COLO668 (cell line): Measurements from ENCODE around the gene TIMP2.

Source experiments
- DNase-seq: peaks from one replicate; lab custom pipeline; 2025; ENCODE audit not compliant: unreplicated experiment; lab: John Stamatoyannopoulos, UW

Gene TIMP2

DNA sequence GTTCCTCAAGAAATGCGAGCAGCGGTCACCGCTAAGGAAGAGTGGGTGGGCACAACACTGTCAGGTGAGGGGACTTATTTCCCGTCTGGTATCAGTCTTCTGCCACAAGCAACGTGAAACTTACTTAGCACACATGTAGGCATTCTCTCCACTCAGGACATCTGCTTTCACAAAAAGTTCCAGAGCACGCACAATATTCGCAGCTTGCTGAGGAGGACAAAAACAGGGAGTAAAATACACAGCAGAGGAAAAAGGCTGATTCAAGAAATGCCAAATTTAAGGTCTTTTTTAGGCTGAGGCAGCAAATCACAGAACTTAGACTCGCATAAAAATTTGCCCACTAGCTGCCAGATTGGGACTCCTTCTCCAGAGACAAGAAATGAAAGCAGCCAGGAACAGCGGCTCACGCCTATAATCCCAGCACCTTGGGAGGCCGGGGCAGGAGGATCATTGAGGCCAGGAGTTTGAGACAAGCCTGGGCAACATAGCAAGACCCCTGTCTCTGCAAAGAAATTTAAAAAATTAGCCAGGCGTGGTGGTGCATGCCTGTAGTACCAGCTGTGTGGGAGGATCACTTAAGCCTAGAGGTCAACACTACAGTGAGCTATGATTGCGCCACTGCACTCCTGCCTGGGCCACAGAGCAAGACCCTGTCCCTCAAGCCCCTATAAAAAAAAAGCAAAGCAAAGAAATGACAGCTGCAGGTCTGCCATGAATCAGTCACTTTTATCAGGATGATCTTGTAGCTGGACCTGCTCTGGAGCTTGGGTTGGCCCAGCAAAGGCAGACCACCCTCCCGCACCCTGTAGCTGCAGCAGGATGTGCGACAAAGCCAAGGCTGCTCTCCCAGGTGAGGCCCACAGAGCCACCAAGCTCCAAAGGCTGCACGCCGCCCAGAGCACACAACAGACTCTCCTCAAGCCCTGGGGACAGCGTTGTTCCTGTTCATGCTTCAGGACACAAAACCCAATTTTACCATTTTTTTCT, 105.1 kb downstream of the TIMP2 start:
- no peak for DNase-seq

DNA sequence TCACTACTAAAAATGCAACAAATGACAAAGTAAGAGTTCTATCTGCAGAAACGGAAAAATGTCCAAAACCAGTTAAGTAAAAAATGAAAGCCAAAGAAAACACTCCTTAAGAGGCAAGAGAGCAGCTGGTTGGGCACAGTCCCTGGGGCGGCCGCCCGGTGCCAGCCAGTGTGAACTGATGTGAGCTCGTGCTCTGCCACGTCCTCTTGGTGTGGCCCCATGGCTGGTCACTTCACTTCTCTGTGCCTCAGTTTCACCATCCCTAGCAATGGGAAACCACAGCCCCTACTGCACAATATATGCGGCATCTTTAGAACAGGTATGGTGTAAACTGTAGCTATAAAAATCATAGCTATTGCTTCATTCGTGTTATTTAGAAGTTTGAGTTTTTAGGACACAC, 105.8 kb downstream of the TIMP2 start:
- no peak for DNase-seq

DNA sequence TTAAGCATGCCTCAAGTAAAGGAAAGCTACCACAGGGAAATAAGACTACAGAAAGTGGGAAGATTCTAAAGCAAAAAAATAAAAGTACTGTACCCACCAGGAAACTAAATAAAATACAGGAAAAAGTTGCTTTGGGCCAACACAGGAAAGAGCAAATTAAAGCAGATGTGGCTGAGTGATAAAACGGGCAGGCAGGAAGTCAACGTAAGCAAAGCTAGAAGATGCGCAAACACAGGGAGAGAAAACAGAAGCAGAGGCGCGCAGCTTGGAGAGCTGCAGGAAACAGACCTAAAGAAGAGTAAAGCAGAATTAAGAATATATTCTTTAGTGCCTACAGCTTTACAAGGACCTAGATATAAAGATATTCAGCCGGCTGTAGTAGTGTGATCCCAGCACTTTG, 106.3 kb downstream of the TIMP2 start:
- DNase-seq: no peak

DNA sequence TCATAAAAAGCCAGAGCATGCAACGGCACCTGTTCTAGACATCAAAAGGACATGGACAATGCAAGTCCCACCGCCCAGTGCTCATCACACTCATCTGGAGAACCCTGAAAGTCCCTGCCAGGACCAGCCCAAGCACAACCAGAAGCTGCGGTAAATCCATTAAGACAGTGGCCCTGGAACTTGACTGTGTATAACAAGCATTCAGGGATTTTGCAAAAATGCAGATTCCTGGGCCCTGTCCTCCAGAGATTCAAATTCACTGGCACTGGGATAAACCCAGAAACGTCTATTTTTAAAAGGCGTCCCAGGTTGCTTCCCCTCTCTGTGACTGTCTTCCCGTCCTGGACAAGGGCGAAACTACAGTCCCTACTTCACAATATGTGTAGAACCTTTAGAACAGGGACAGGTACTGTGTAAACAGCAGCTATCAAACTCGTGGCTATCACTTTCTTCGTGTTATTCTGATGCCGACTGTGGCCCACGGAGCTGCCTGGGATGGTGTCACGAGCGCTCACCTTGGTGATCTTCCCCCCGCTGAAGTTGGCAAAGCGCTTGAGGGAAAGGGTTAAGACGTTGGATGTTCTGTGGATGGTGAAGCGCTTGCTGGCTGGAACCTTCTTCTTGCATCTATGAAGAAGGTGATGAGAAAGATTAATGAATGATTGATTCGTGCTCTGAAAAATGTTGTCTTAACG, 106.9 kb downstream of the TIMP2 start:
- DNase-seq: no peak

DNA sequence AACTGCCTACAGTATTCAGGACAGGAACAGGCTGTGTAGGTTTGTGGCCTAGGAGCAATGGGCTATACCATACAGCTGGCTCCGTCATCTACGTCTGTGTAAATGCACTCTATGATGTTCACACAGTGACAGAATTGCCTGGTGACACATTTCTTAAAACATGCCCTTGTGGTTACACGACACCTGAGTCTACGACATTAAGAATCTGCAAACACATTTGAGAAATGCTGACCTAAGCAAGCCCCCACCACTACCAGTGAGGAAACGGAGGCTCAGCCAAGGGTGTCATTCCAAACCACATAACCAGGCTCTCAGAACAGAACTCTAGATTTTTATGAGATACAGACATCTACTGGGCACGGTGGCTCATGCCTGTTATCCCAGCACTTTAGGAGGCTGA, 108.1 kb downstream of the TIMP2 start:
- DNase-seq: no peak

DNA sequence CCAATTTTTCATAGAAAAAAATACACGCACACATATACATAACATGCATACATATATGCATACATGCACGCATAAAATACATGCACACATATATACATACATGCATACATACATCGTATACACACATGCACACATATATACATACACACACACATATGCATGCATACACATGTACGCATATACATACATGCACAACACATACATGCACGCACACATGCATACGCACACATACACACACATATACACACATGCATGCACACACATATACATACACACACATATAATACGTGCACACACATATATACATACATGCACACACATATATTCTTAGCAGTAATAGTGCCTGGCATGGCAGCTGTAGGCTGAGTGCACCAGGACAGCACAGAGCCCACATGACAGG, 109.5 kb downstream of the TIMP2 start:
- no peak for DNase-seq

DNA sequence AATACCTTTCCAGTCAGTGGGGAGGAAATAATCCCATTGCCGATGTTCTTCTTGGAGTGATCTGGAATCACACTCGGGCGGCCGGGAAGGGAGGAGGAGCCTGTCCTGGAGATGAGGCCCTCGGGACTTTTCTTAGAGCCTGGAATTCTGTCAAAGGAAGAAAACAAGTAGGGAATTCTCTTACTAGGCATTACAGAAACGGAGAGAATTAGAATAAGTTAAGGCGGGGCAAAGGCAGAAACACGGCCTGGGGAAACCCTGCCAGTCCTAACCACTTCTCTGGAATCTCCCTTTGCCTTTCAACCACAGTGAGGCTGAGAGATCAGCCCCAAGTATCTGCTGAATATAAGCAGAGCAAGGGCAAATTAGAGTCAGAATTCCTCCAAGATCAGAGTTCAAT, 112.3 kb downstream of the TIMP2 start:
- DNase-seq: no peak

DNA sequence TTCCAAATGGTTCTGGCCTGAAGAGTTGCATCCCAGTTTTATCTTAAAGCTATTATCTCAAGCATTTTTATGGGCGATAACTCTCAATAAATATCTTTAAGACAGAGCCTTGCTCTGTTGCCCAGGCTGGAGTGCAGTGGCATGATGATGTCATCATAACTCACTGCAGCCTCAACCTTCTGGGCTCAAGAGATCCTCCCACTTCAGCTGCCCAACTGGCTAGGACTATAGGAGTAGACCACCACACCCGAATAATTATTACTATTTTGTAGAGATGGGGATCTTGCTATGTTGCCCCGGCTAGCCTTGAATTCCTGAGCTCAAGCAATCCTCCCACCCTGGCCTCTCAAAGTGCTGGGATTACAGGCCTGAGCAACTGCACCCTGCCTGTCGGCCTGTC, 117.0 kb downstream of the TIMP2 start:
- no peak for DNase-seq

DNA sequence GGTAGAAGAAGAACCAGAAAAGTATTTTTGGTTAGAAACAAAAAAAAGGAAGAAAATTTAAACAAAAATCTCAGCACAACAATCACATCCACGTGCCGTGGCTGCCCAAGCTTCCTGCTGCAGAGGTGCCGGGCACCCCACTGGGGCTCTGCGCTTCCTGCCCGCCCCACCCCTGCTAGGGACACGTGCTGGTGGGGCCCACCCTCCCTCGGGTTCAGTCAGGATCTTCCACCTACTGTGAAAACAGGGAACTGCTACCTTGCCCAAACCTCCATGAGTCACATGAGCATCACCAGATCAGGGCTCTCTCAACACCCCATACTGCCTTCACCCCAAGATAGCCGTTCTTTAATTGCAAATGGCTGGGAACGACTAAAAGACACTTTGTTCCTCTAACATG, 118.7 kb downstream of the TIMP2 start:
- DNase-seq: no peak

DNA sequence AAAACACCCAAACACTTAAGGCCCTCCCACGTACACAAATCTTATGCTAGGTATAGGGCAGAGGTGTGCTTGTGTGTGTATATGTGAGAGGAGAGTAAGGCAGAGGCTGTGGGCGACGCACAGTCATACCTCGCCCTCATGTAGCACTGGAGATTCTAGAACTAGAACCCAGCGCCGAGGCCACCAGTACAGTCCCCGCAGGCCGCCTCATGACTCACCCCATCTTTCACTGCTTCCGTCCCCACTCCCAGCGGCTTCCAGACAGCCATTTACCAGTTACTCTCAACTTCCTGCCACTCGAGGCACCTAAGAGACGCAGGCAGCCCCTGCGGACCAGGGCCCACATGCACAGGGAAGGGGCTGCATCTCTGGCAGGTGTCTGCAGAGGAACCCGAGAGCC, 119.9 kb downstream of the TIMP2 start:
- DNase-seq: no peak

DNA sequence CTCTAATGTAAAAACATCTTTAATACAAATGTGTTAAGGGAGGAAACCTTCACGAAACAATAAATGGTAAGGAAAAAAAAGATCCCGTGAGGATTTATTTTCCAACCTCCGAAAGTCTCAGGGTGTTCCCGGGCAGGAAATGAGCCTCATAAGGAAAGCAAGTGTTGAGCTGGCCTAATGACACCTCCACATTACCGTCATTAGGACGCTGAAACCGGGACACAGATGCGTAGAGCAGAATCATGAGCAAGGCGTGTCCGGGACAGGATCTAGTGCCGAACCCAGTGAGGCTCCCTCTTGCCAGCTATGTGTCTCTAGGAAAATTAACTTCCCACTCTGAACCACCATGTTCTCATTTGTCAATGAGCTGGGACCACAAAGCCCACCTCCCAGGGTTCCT, 120.4 kb downstream of the TIMP2 start:
- DNase-seq: no peak

DNA sequence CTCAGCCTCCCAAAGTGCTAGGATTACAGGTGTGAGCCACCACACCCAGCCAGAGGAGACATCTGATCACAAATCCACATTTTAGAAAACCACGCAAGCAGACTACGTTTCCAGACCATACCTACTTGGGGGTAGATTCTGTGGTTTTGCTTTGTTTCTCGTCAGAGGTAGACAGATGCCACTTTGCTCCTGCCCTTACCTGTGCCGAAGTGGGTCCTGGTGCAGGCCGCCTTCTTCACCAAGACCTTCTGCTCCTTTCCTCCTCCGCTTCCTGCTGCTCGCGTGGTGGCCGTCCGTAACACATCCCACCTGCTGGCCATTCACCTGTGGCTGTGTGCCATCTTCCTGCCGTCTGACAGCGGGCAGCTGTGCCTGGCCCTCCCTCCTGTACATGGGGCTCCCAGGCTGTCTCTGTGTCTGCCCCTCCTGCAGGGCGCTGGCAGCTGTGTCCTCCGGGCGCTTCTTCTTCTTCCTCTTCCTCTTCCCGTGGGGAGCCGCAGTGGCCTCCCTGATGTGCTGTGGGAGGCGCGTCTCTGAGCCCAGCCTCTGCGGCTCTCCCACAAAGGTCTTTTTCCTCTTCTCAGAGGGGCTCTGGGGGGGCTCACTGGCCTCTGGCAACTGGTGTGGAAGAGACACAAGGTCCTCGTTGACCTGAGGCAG, 121.9 kb downstream of the TIMP2 start:
- DNase-seq: no peak
